H1 (cell line): Measurements from ENCODE around the gene BIRC5. TPM values are rescaled to one million over a fixed set of nuclear protein-coding genes. Genes with fewer than 3 reads are reported as not detected.

Experiments used
- CTCF ChIA-PET: fragments of 300-600 bp; sonication (Branson Sonifier 250); formaldehyde crosslinking; loops from one replicate; lab custom pipeline; 2021; ENCODE audit not compliant: partially characterized antibody; lab: Charles Lee
- POLR2A ChIA-PET: fragments of 300-600 bp; sonication (Branson Sonifier 250); formaldehyde crosslinking; loops from one replicate; lab custom pipeline; 2021; ENCODE audit warnings: inconsistent platforms; ENCODE audit not compliant: partially characterized antibody; lab: Charles Lee
- DNase-seq, 2 experiments: peaks; one replicate each; pipeline versions ENCODE4 v3.0.0 to v3.0.0-alpha.2; 2010 to 2022; ENCODE audit warnings: low spot score in 2 of 2, low read depth in 1 of 2, mixed read lengths in 1 of 2
- FAIRE-seq: peaks from 2 replicates; lab custom pipeline; 2011; peaks lifted over from hg19 to GRCh38; lab: Jason Lieb, UNC
- H2AFZ ChIP-seq: 2 replicates; pipeline ENCODE4 v1.8.1; 2012; ENCODE audit warnings: low read length, inconsistent platforms
- H2AK5ac ChIP-seq: 2 replicates; pipeline ENCODE4 v1.6.1; 2013; ENCODE audit warnings: low read depth, low read length
- H2BK120ac ChIP-seq: replicated peaks from 2 replicates; pipeline ENCODE3; 2013; ENCODE audit warnings: low read depth, low read length, inconsistent platforms
- H2BK12ac ChIP-seq: 2 replicates; pipeline ENCODE4 v1.6.1; 2013; ENCODE audit warnings: low read depth, low read length
- H2BK15ac ChIP-seq: 2 replicates; pipeline ENCODE4 v1.6.1; 2013; ENCODE audit warnings: low read length
- H2BK20ac ChIP-seq: 2 replicates; pipeline ENCODE4 v1.6.1; 2013; ENCODE audit warnings: low read length
- H2BK5ac ChIP-seq: 2 replicates; pipeline ENCODE4 v1.6.1; 2013; ENCODE audit warnings: low read depth, low read length
- H3K14ac ChIP-seq: 2 replicates; pipeline ENCODE4 v1.6.1; 2013; ENCODE audit warnings: inconsistent platforms; ENCODE audit not compliant: insufficient read length
- H3K18ac ChIP-seq: 2 replicates; pipeline ENCODE4 v1.6.1; 2013; ENCODE audit warnings: low read length; ENCODE audit errors: extremely low read depth
- H3K23ac ChIP-seq: 2 replicates; pipeline ENCODE4 v1.6.1; 2013; ENCODE audit warnings: inconsistent platforms; ENCODE audit not compliant: insufficient read length
- H3K23me2 ChIP-seq: 2 replicates; pipeline ENCODE4 v1.6.1; 2013; ENCODE audit warnings: low read depth, low read length
- H3K27ac ChIP-seq: 2 replicates; pipeline ENCODE4 v1.6.1; 2011; ENCODE audit warnings: low read depth, low read length, inconsistent platforms
- H3K27me3 ChIP-seq, 4 experiments: replicated peaks in 1 of 4; 1 replicate in 1 of 4; 2 replicates in 3 of 4; pipeline versions ENCODE4 v1.6.1 to v1.8.1; 2011 to 2013; ENCODE audit warnings: low read length in 3 of 4, mild to moderate bottlenecking in 3 of 4, inconsistent platforms in 2 of 4, mixed read lengths in 2 of 4, moderate library complexity in 1 of 4; ENCODE audit not compliant: control insufficient read depth in 3 of 4, insufficient read depth in 3 of 4; ENCODE audit errors: extremely low read depth in 1 of 4
- H3K36me3 ChIP-seq, 4 experiments: 2 replicates each; pipeline versions ENCODE4 v1.6.1 to v1.8.1; 2011 to 2013; ENCODE audit warnings: mild to moderate bottlenecking in 4 of 4, low read length in 3 of 4, moderate library complexity in 2 of 4, control low read depth in 1 of 4, inconsistent platforms in 1 of 4; ENCODE audit not compliant: insufficient read depth in 4 of 4, control insufficient read depth in 2 of 4
- H3K4ac ChIP-seq: replicated peaks from 2 replicates; pipeline ENCODE3; 2013; ENCODE audit warnings: low read length, low read depth, mixed read lengths, inconsistent platforms; ENCODE audit not compliant: insufficient read length
- H3K4me1 ChIP-seq, 4 experiments: replicated peaks in 1 of 4; 1 replicate in 1 of 4; 2 replicates in 3 of 4; pipeline versions ENCODE4 v1.6.1 to v1.8.1; 2011 to 2013; ENCODE audit warnings: low read length in 3 of 4, inconsistent platforms in 2 of 4, mixed read lengths in 1 of 4; ENCODE audit not compliant: insufficient read depth in 4 of 4, control insufficient read depth in 3 of 4
- H3K4me2 ChIP-seq, 2 experiments: 2 replicates each; pipeline versions ENCODE4 v1.6.1 to v1.8.1; 2011 to 2013; ENCODE audit warnings: low read depth in 2 of 2, low read length in 2 of 2, control low read depth in 1 of 2, inconsistent platforms in 1 of 2, mild to moderate bottlenecking in 1 of 2; ENCODE audit not compliant: insufficient read depth in 1 of 2
- H3K4me3 ChIP-seq, 4 experiments: fragments of 200-600, 300-600 bp in 1 of 4; sonication (generic), shearing (Covaris generic), sonication (Bioruptor Twin) in 1 of 4; 2 replicates each; pipeline versions ENCODE4 v1.5.1 to v1.8.1; 2011 to 2016; ENCODE audit warnings: low read length in 4 of 4, low read depth in 3 of 4, control low read depth in 2 of 4, inconsistent platforms in 2 of 4, mild to moderate bottlenecking in 2 of 4, mixed read lengths in 1 of 4, moderate library complexity in 1 of 4; ENCODE audit not compliant: insufficient read depth in 2 of 4; ENCODE audit errors: extremely low read depth in 1 of 4
- H3K56ac ChIP-seq: replicated peaks from 2 replicates; pipeline ENCODE3; 2013; ENCODE audit warnings: low read depth, mild to moderate bottlenecking, mixed read lengths, low read length, inconsistent platforms; ENCODE audit not compliant: insufficient read length
- H3K79me1 ChIP-seq: 2 replicates; pipeline ENCODE4 v1.6.1; 2013; ENCODE audit warnings: low read depth, low read length, control low read depth
- H3K79me2 ChIP-seq, 2 experiments: 2 replicates each; pipeline versions ENCODE4 v1.6.1 to v1.8.1; 2012 to 2013; ENCODE audit warnings: low read length in 2 of 2, mild to moderate bottlenecking in 2 of 2, inconsistent platforms in 1 of 2; ENCODE audit not compliant: insufficient read depth in 2 of 2, control insufficient read depth in 1 of 2
- H3K9ac ChIP-seq, 4 experiments: replicated peaks in 1 of 4; 1 replicate in 1 of 4; 2 replicates in 3 of 4; pipeline versions ENCODE4 v1.6.1 to v1.8.1; 2011 to 2013; ENCODE audit warnings: low read depth in 3 of 4, low read length in 3 of 4, control low read depth in 2 of 4, mild to moderate bottlenecking in 2 of 4, moderate library complexity in 2 of 4, inconsistent platforms in 1 of 4; ENCODE audit errors: extremely low read depth in 1 of 4
- H3K9me3 ChIP-seq, 2 experiments: 2 replicates each; pipeline versions ENCODE4 v1.6.1 to v1.8.1; 2012 to 2013; ENCODE audit warnings: mild to moderate bottlenecking in 2 of 2, moderate library complexity in 2 of 2, control low read depth in 1 of 2, inconsistent platforms in 1 of 2, low read depth in 1 of 2, low read length in 1 of 2, mixed read lengths in 1 of 2; ENCODE audit not compliant: insufficient read depth in 2 of 2
- H4K20me1 ChIP-seq, 2 experiments: replicated peaks in 1 of 2; 2 replicates each; pipeline versions ENCODE3 to v1.8.1; 2011 to 2013; ENCODE audit warnings: inconsistent platforms in 2 of 2, low read length in 2 of 2, mild to moderate bottlenecking in 1 of 2; ENCODE audit not compliant: insufficient read depth in 2 of 2, control insufficient read depth in 1 of 2
- H4K5ac ChIP-seq: 2 replicates; pipeline ENCODE4 v1.6.1; 2013; ENCODE audit warnings: low read length, low read depth, mixed read lengths, inconsistent platforms; ENCODE audit not compliant: insufficient read length
- H4K8ac ChIP-seq: 2 replicates; pipeline ENCODE4 v1.8.0; 2013; ENCODE audit warnings: mild to moderate bottlenecking, moderate library complexity, low read length, inconsistent platforms; ENCODE audit not compliant: insufficient read depth; ENCODE audit errors: extremely low read depth
- H4K91ac ChIP-seq: replicated peaks from 2 replicates; pipeline ENCODE3; 2013; ENCODE audit warnings: low read length, mixed read lengths, inconsistent platforms; ENCODE audit not compliant: insufficient read length
- BRCA1 ChIP-seq: IDR thresholded peaks from 2 replicates; pipeline ENCODE4 v1.6.1; 2012; ENCODE audit warnings: low read depth, low read length, improper control_type of control experiment
- CBX8 ChIP-seq: fragments of 300-800, 300-1000 bp; sonication (generic); IDR thresholded peaks from 2 replicates; pipeline ENCODE4 v1.7.1; 2016; ENCODE audit warnings: low read depth, low read length, borderline replicate concordance
- CHD1 ChIP-seq: IDR thresholded peaks from 2 replicates; pipeline ENCODE4 v1.6.1; 2012; ENCODE audit warnings: low read depth, low read length, improper control_type of control experiment
- GTF2F1 ChIP-seq: IDR thresholded peaks from 2 replicates; pipeline ENCODE4 v1.6.1; 2012; ENCODE audit warnings: low read depth, low read length, improper control_type of control experiment, borderline replicate concordance
- HDAC2 ChIP-seq, 2 experiments: fragments of 300-600 bp in 1 of 2; sonication (generic) in 1 of 2; IDR thresholded peaks; 2 replicates each; pipeline ENCODE4 v1.6.1; 2011 to 2012; ENCODE audit warnings: low read depth in 2 of 2, low read length in 2 of 2, mild to moderate bottlenecking in 2 of 2, moderate library complexity in 2 of 2, borderline replicate concordance in 1 of 2, inconsistent platforms in 1 of 2
- KDM1A ChIP-seq: fragments of 200-600, 300-600 bp; sonication (generic); IDR thresholded peaks from 2 replicates; pipeline ENCODE4 v1.7.1; 2016; ENCODE audit warnings: mild to moderate bottlenecking, low read length, borderline replicate concordance
- NANOG ChIP-seq: IDR thresholded peaks from 2 replicates; pipeline ENCODE4 v1.6.1; 2011; ENCODE audit warnings: low read length, low read depth, mild to moderate bottlenecking, inconsistent platforms; ENCODE audit not compliant: insufficient read depth, poor library complexity, severe bottlenecking
- RAD21 ChIP-seq, 2 experiments: IDR thresholded peaks in 1 of 2; conservative IDR thresholded peaks in 1 of 2; 2 replicates each; pipeline ENCODE4 v1.6.1; 2011; ENCODE audit warnings: low read depth in 2 of 2, low read length in 2 of 2, improper control_type of control experiment in 1 of 2, inconsistent platforms in 1 of 2, mild to moderate bottlenecking in 1 of 2, moderate library complexity in 1 of 2
- RNF2 ChIP-seq: fragments of 200-900, 300-1000 bp; sonication (generic); IDR thresholded peaks from 2 replicates; pipeline ENCODE4 v1.7.1; 2016; ENCODE audit warnings: borderline replicate concordance, low read depth, mild to moderate bottlenecking, antibody characterized with exemption, low read length; ENCODE audit not compliant: poor library complexity, severe bottlenecking; ENCODE audit errors: missing control alignments
- SUZ12 ChIP-seq: fragments of 200-600 bp; sonication (generic); IDR thresholded peaks from 2 replicates; pipeline ENCODE4 v1.6.1; 2012; ENCODE audit warnings: mild to moderate bottlenecking, inconsistent platforms, low read length, moderate library complexity, mixed read lengths
- WGBS, 2 experiments: shearing (Covaris generic) in 1 of 2; methylation state at CpG; one replicate each; pipeline versions ENCODE4 v1.1.6 to v1.1.7; 2013 to 2015; ENCODE audit warnings: low lambda C conversion rate in 2 of 2, mixed read lengths in 2 of 2, inconsistent platforms in 1 of 2, low coverage in 1 of 2, missing lambda C conversion rate in 1 of 2; ENCODE audit not compliant: insufficient replicate concordance in 2 of 2, insufficient coverage in 1 of 2, insufficient read length in 1 of 2; ENCODE audit errors: extremely low coverage in 1 of 2, missing lambda C conversion rate in 1 of 2; 5-methylcytosine and 5-hydroxymethylcytosine counted together
- polyA plus RNA-seq, 7 experiments: library from polyadenylated mRNA; depleted of rRNA in 3 of 7; stranded (reverse) in 5 of 7; unstranded in 2 of 7; fragments of >200 nt in 5 of 7; fragments of 200-250 nt in 2 of 7; gene quantifications; 1 replicate in 5 of 7; 2 replicates in 1 of 7; 4 replicates in 1 of 7; pipeline versions ENCODE4 v1.2.1 to v1.2.3, GENCODE V29; 2011 to 2013; ENCODE audit warnings: missing spikeins in 2 of 7, mixed read lengths in 2 of 7
- total RNA-seq: library from RNA; stranded (reverse); fragmentation: NEBNext Ultra II Directional; extraction: Animal tissue kit (Norgen Biotek cat#: 25700); gene quantifications from 2 replicates; pipeline ENCODE4 v1.2.1, GENCODE V29; 2021
- TF ChIP-seq, protein P1 (sequence below): IDR thresholded peaks from 2 replicates; pipeline ENCODE4 v1.6.1; 2012; ENCODE audit warnings: inconsistent platforms

The BIRC5 gene
- total and polyA plus RNA-seq, 2 of the 8 experiments (the other 6 are each of a cell fraction or from before 2014, with no cell fraction given) = 42.2 to 108 TPM

DNA sequence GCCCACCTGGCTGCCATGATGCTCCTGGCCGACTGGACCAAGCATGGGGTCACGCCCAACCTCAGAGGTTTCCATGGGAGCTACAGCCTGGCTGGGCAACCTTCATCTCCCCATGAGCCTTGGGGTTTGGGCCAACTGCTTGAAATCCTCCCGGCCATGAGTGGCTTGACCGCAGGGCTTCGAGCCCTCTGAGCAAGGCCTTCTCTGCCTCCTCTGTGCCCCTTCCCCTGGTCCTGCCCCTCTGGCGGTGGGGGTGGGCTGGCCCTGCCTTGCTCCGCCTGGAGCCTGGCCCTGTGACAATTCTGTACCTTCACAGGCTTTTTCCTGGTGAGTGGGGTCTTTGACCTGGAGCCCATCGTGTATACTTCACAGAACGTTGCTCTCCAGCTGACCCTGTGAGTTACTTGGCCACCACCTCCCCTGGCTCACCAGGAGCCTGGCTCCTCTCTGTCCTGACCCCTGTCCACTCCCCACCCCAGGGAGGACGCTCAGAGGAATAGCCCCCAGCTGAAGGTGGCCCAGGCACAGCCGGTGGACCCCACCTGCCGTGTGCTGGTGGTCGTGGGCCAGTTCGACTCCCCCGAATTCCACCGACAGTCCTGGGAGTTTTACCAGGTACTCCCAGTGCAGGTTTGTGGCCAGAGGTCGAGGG, 8.8 kb upstream of the BIRC5 start:
- Histone ChIP-seq H2BK120ac (no peak overlapping the region), H4K20me1 (peaks cover 2 to 5% of the 10 kb centered on the region in 2 experiments), H2AFZ (no peak overlapping the region), H3K9me3 (no peaks in the 10 kb centered on the region), H3K4me1 (no peaks in the 10 kb centered on the region; a peak in 1 of 7 replicates), H4K5ac (no peak overlapping the region), H3K18ac (no peak overlapping the region), H2BK15ac (no peak overlapping the region), H3K23ac (no peak overlapping the region), H3K4ac (no peak overlapping the region), H2BK5ac (no peak overlapping the region), H3K4me2 (no peak overlapping the region), H3K36me3 (peaks cover 0 to 19% (median 1%) of the 10 kb centered on the region in 4 experiments; a peak in 4 of 8 replicates), H3K23me2 (no peaks in the 10 kb centered on the region), H3K27ac (no peak overlapping the region), H3K4me3 (no peak overlapping the region), H4K8ac (no peak overlapping the region), H3K14ac (no peak overlapping the region), H3K56ac (no peak overlapping the region), H2BK12ac (no peak overlapping the region), H3K79me2 (no peaks in the 10 kb centered on the region), H3K27me3 (no peaks in the 10 kb centered on the region), H2AK5ac (no peak overlapping the region), H4K91ac (no peak overlapping the region), H3K9ac (no peak overlapping the region), H2BK20ac (no peak overlapping the region), H3K79me1 (peaks cover 4% of the 10 kb centered on the region; the same call in 1 of the 2 replicates)
- FAIRE-seq = no peak
- WGBS, 2 experiments = 95% methylated on average over 13 of the region's 17 CpGs; no CpG with 5 or more reads in 1 of the 2 experiments
- ChIA-PET CTCF (interaction anchor here (0.9 to 10.2 kb wide), 10 partner anchors 9 to 115 kb away, joined by 3 to 65 read pairs (median 6); partner anchors contain the start of genes AFMID, BIRC5 and TK1), POLR2A (interaction anchor here (0.6 to 5.8 kb wide), 2 partner anchors 16 to 18 kb away, joined by 3 to 36 read pairs; partner anchors contain the start of genes AFMID and TK1)
- DNase-seq = no peak
- TF ChIP-seq HDAC2 (IDR thresholded peaks at IDR 0.05; ENCODE audit: borderline replicate concordance in 1 of 2, low read depth in 2 of 2, low read length in 2 of 2) (no peak), BRCA1 (no peak), GTF2F1 (no peak), NANOG (no peak), CHD1 (no peak), SUZ12 (no peak), KDM1A (no peak), CBX8 (no peak), RAD21 (IDR thresholded peaks at IDR 0.05 in 1 of 2, conservative IDR thresholded peaks at IDR 0.05 in 1 of 2; ENCODE audit: low read depth in 2 of 2, low read length in 2 of 2) (no peak), RNF2 (no peak)
- TF ChIP-seq, protein P1, sequence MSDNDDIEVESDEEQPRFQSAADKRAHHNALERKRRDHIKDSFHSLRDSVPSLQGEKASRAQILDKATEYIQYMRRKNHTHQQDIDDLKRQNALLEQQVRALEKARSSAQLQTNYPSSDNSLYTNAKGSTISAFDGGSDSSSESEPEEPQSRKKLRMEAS = no peak
